Sigmoid colon (tissue), 4 donors: Measurements from ENCODE around the gene ENPP6.

Experiments
- EP300 ChIP-seq, 4 donors: sonication (generic); formaldehyde crosslinking; IDR thresholded peaks; one replicate each; pipeline ENCODE4 v1.6.1; 2017; ENCODE audit warnings: antibody characterized with exemption in 4 of 4
- POLR2AphosphoS5 ChIP-seq, 4 donors: sonication (generic); formaldehyde crosslinking; IDR thresholded peaks; one replicate each; pipeline ENCODE4 v1.6.1; 2017; ENCODE audit warnings: antibody characterized with exemption in 4 of 4
- TF ChIP-seq, protein P1 (sequence below), 4 experiments: fragments of 450-650 bp in 3 of 4; fragments of 200-600 bp in 1 of 4; IDR thresholded peaks; one replicate each; pipeline ENCODE4 v1.5.1; 2016 to 2019; ENCODE audit warnings: antibody characterized with exemption in 4 of 4, mild to moderate bottlenecking in 3 of 4, moderate library complexity in 2 of 4

DNA sequence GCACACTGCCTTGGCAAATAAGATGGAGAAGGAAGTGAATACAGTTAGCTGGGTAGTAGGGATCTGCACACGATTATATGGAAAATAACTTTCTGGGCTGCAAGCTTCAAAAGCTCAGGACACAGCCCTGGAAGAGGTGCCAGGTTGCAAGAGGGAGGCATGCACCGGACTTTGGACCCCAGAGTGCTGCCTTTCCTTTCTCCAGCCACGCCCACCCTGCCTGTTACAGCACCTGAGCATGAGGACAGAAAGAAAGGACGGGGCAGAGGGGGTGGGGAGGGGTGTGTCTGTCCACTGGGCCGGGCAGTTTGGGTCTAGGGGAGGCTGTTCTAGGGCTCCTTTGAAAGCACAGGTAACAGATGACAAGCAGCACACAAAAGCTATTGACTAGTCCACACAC lies 152.8 kb downstream of the ENPP6 start:
- no peak for TF ChIP-seq EP300 (IDR thresholded peaks at IDR 0.05)
- TF ChIP-seq, protein P1, sequence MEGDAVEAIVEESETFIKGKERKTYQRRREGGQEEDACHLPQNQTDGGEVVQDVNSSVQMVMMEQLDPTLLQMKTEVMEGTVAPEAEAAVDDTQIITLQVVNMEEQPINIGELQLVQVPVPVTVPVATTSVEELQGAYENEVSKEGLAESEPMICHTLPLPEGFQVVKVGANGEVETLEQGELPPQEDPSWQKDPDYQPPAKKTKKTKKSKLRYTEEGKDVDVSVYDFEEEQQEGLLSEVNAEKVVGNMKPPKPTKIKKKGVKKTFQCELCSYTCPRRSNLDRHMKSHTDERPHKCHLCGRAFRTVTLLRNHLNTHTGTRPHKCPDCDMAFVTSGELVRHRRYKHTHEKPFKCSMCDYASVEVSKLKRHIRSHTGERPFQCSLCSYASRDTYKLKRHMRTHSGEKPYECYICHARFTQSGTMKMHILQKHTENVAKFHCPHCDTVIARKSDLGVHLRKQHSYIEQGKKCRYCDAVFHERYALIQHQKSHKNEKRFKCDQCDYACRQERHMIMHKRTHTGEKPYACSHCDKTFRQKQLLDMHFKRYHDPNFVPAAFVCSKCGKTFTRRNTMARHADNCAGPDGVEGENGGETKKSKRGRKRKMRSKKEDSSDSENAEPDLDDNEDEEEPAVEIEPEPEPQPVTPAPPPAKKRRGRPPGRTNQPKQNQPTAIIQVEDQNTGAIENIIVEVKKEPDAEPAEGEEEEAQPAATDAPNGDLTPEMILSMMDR (IDR thresholded peaks at IDR 0.05), result no peak
- TF ChIP-seq POLR2AphosphoS5 (IDR thresholded peaks at IDR 0.05), result no peak
